Glomerular endothelial cell (primary cell): Measurements from ENCODE around the gene IFIT1B. TPM values are rescaled to one million over a fixed set of nuclear protein-coding genes. Genes with fewer than 3 reads are reported as not detected.
"Not testable (repeated sequence)": the region's sequence is repeated elsewhere in the genome, so short reads cannot be mapped to it uniquely, and the experiment has no call there.

Experiments used
- DNase-seq: peaks from one replicate; pipeline ENCODE4 v3.0.0-alpha.2; 2011; ENCODE audit warnings: low read depth, low spot score; ENCODE audit errors: extremely low read depth
- total RNA-seq: library from RNA; depleted of rRNA; stranded (reverse); fragments of >200 nt; gene quantifications from 2 replicates; pipeline ENCODE4 v1.2.3, GENCODE V29; 2015

IFIT1B gene
- total RNA-seq = not detected in 2 replicates

- DNase-seq = no peak
Observed at GRCh38 chr10:89377705-89378637, at the start of gene IFIT1B. IFIT1B (plus strand) TSS chr10:89378056; CDS start chr10:89378136, 80 bp downstream.

- no peak for DNase-seq
Observed at GRCh38 chr10:89329151-89329550, 48.7 kb upstream of the IFIT1B start.

- not testable (repeated sequence) for DNase-seq
Observed at GRCh38 chr10:89330014-89330413, 47.8 kb upstream of the IFIT1B start.

- DNase-seq = no peak
Observed at GRCh38 chr10:89330537-89331212, 47.2 kb upstream of the IFIT1B start.

GRCh38 chr10:89331487-89332122 is 46.3 kb upstream of the IFIT1B start:
- not testable (repeated sequence) for DNase-seq

- no peak for DNase-seq
Observed at GRCh38 chr10:89332123-89332633, 45.7 kb upstream of the IFIT1B start.

GRCh38 chr10:89335226-89335625 is 42.6 kb upstream of the IFIT1B start:
- no peak for DNase-seq

GRCh38 chr10:89336241-89336640 is 41.6 kb upstream of the IFIT1B start:
- no peak for DNase-seq

GRCh38 chr10:89337484-89337883 is 40.4 kb upstream of the IFIT1B start:
- DNase-seq = no peak

- DNase-seq = no peak
Observed at GRCh38 chr10:89338713-89339112, 39.1 kb upstream of the IFIT1B start.

GRCh38 chr10:89339875-89340274 is 38.0 kb upstream of the IFIT1B start:
- no peak for DNase-seq

- no peak for DNase-seq
Observed at GRCh38 chr10:89341649-89342048, 36.2 kb upstream of the IFIT1B start.

- peak; percentile 42 for DNase-seq
Observed at GRCh38 chr10:89342206-89342958, 35.5 kb upstream of the IFIT1B start.

- no peak for DNase-seq
Observed at GRCh38 chr10:89343089-89343767, 34.6 kb upstream of the IFIT1B start.

- no peak for DNase-seq
Observed at GRCh38 chr10:89344156-89344555, 33.7 kb upstream of the IFIT1B start.

GRCh38 chr10:89345367-89346000 is 32.4 kb upstream of the IFIT1B start:
- DNase-seq = no peak

- DNase-seq = no peak
Observed at GRCh38 chr10:89346405-89347254, 31.2 kb upstream of the IFIT1B start.

- DNase-seq = no peak
Observed at GRCh38 chr10:89347701-89348457, 30.0 kb upstream of the IFIT1B start.
